Measurements from ENCODE around the gene TENM4.

The TENM4 gene

DNA sequence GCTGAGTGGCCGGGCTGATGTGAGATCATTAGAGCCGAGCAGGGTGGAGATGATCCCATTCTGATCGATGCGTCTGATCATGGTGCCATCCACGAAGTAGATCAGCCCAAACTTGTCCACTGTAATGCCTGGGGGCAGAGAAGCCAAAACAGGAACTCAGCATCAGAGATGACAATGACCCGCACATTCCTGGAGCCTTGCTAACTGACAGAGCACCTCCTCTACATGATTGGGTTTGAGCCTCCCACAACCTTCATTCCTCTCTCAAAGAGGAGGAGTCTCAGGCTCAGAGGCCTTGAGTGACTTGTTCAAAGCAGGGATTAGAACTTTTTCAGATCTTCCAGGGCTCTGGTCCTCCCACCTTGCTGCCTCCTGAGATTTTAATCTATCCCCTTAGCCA lies 732.4 kb downstream of the TENM4 start:
- DNase-seq: no peak

- no peak for DNase-seq
These were observed 734.3 kb downstream of the TENM4 start for GRCh38 chr11:78706551-78706950.

DNA sequence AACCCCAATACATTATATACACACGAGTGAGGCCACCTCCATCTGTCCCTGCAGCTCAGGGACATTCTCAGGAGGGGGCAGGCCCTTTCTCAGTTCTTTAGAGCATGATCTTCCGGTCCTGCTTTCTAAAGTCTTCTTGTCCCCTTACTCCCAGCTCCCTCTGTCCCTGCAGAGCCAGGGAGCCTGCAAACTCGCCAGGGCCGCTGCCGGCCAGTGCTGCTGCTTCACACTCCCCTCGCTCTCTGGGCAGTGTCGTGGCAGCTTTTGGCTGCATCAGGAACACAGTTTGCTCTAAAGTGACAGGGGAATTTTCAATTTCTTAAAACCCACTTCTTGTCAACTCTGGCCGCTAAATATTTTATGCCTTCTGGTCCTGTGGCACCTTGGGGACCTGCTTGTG lies 736.0 kb downstream of the TENM4 start:
- no peak for DNase-seq

- no peak for DNase-seq
These were observed 741.2 kb downstream of the TENM4 start for GRCh38 chr11:78699609-78700135.

DNA sequence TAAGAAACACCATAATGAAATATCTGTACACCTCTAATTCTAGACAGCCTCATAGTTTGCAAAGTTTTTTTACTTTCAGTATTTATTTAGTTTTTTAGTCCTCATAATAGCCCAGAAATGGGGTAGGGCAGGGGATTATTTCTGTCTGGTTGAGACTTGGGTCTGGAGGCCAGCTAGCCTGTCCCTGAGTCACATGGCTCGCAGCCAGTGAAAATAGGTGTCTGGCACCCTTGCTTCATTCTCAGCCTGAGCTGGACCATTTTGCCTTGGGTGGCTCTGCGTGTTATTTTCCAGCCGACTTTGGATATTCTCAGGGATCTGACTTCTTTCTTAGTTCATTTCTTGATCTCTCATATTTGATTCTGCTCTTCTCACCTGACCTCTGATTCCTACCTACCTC lies 742.2 kb downstream of the TENM4 start:
- DNase-seq: peak; percentile 2

DNA sequence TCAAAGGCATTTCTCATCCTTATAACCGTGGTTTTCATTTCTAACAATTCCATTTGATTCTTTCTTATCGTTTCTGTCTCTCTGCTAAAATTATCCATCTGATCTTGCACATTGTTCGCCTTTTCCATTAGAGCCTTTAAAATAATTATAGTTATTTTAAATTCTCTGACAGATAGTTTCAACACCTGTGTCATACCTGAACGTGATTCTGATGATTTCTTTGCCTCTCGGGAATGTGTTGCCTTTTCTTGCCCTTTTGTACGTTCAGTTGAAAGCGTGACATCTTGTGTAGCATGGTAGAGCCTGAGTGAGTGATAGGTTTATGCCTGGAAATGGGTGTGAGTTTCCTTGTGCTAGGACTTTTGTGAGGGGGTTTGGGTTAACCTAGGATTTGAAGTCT lies 744.7 kb downstream of the TENM4 start:
- DNase-seq: no peak

DNA sequence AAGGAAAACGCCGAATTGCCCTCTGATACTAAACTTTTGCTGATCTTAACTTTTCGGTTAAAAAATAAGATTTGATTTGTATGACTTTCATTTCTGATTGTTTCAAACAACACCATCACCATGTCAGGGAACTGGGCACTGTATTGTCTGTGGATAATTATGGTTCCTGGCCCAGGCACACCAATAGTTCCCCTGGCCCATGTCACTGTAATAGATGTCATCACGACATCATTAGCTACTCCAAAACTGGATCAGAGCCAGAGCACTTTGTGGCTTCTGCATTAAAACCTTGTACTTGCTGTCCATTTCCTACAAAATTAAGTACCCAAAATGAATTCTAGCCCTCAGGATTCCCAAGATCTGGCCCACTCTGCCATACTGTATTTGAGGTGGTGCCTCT lies 746.7 kb downstream of the TENM4 start:
- DNase-seq: no peak

DNA sequence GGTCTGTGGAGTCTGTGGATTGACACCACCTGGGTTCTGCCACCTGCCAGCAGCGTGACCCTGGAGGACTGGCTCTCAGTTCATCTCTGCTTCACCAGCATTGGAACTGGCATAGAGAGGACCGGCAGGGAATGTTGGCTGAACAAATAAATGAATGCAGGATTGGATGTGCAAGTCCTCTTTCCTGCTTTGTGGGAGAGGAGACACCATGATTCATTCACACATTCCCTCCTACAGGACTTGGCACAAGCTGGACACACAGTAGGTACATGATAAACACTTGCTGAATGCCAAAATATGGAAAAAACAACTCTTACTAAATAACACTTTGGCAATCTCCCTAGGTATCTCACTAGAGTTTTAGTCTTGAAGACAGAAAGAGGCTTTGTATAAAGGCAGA lies 749.6 kb downstream of the TENM4 start:
- no peak for DNase-seq

GRCh38 chr11:78690352-78690987 lies 750.4 kb downstream of the TENM4 start:
- no peak for DNase-seq

- no peak for DNase-seq
These were observed 751.2 kb downstream of the TENM4 start for GRCh38 chr11:78689585-78690153.

DNA sequence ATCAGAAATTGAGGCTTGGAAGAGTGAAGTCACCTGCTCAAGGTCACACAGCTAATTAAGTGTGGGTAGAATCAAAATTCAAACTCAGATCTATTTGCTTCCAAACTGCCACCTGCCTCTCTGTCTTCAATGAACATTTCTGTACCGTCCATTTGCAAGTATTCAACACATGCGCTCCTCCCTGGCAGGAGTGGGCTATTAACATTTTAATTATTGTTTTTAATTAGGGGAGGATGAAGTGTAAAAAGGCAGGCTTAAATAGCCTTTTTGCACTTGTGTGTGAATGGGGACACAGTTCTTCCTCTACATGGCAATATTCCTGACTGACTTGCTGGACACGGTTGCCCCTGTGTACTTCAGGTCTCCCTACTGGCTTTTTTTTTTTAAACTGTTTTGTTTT lies 751.7 kb downstream of the TENM4 start:
- DNase-seq: no peak

DNA sequence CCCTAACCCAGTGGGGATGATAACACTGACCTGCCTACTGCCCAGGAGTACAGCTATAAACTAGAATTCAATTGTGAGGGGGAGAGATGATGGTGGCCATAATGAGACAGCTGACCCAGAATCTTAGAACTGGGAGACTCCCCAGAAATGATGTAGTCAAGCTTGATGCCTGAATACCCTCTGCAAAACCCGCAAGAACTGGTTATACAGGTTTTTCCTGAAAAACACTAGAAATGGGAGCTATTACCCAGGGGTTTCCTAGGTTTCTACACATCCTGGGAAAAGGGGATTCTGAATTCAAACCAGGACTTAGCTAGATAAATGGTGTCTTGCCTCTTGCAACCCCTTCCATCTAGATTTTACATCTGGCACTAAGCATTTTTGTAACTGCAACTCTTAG lies 752.4 kb downstream of the TENM4 start:
- DNase-seq: no peak

DNA sequence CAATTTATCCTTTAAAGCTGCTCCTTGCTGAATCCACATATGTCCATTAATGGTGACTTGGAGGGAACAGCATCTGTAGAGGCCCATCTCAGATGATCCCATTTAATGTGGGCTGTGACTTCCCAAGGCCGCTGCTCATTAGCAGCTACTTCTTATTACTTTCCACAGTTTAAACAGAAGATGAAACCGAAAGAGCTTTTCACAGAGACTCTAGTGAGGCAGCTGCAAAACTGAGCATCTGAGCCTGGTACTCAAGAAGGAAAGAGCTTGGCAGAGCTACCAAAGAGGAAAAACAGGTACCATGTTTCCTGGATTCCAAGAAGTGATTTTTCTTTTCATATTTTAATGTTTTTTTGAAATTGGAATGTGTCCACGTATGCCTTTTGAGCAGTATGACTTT lies 755.7 kb downstream of the TENM4 start:
- no peak for DNase-seq

GRCh38 chr11:78684377-78684776 lies 756.5 kb downstream of the TENM4 start:
- no peak for DNase-seq

DNA sequence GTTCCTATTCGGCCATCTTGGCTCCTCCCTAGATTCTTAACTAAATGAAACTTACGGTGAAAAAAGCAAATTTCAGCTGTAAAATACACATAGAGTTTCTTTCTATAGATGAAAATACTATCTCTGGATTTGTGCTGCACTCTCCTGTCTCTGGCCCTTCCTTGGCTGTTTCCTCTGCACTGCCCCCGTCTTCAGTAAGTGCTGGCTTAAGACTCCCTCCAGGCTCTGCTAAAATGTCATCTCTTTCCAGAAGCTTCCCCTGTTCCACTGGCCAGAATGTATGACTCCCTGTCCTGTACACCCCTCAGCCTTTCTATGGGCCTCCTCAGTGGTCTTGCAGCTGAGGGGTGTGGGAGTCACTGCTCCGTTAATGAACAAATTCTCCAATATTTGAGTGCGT lies 757.1 kb downstream of the TENM4 start:
- DNase-seq: no peak

- DNase-seq: no peak
These were observed 764.7 kb downstream of the TENM4 start for GRCh38 chr11:78676026-78676557.

GRCh38 chr11:78672850-78673620 lies 767.8 kb downstream of the TENM4 start:
- no peak for DNase-seq

DNA sequence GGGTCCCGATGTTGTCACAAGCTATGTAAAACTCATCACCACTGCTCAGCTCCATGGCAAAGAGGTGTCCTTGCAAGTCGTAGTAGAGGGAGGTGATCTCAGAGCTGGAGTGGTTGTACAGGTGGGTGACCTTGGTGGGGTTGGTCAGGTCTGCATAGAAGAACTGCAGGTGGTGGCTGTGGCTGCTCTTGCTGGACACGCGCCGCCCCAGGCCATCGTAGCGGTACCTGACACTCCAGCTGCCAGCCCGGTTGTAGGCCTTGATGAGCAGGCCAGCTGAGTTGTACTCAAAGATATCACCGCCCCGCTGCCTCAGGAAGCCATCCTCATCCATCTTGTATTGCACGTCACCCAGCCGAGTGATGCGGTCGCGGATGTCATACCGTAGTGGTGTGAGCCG lies 771.6 kb downstream of the TENM4 start:
- DNase-seq: no peak

DNA sequence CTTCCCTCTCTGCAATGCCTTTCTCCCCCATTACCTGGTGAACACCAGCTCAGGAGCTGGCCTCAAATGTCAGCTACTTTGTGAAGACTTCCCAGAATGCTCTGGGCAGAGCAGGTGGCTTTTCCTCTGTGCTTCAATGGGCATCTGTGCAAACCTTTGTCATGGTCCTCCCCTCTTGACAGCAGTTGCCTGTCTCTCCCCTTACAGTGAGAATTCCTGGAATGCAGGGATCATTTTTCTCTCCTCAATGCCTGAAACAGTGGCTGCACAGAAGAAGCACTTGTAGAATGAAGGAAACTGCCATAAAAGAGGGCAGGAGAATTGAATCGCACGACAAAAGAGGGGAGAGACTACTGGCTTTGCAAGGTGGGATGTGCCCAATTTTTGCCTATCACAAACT lies 773.4 kb downstream of the TENM4 start:
- DNase-seq: no peak

DNA sequence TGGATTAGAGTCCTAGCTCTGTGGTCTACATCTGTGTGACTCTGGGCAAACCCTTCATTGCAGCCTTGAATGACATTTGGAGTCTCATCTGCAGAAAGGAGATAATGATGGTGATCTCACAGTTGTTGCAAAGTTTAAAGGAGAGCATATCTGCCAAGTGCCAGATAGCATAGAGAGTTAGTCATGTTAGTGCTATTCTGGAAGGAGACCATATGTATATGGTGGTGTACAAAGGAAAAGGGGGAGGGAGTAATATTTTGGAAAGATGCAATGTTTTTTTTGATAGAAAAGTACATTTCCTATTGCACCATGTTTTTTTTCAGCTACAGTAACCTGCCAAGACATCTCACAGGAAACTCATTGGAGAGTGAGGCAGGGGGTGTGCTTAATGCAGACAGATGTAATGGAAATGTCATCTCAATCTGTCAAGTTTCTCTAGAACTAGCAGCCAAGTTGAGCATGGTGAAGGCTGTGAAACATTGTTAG lies 774.1 kb downstream of the TENM4 start:
- DNase-seq: no peak

DNA sequence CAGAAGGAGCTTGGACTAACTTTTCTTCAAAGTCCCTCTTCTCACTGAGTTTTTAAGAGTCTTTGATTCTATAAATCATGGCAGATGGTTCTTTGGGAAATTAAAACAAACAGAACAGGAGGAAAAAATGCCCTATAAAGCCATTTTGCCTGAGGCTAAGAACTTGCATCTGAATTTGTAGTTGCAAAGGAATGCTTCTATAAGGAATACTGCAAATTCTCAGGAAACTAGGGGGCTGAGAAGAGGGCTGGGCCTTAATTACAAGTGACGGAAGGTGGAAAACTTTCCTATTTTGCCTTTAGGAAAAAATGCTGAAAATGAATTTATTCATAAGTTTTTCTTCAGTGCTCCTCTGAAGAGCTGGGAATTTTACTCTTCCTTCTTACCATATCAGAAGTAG lies 776.2 kb downstream of the TENM4 start:
- no peak for DNase-seq

GRCh38 chr11:78662811-78663210 lies 778.0 kb downstream of the TENM4 start:
- no peak for DNase-seq

DNA sequence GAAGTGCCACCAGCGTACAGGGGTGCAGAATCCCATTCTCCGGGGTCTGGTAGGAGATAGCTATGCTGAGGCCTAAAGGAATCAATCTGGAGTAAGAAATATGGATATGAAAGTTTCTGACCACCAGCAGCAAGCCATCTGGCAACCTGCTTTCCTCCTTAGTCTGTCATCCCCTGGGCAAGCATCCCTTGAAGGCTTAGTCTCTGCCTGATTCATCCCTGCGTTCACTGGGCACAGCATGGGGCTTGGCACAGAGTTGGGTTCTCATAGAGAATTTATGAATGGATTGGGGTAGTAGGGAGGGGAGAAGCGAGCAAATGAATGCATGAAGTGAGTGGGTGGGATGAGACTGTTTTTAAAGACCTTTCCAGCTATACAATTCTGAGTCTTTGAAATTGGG lies 780.4 kb downstream of the TENM4 start:
- no peak for DNase-seq
